GM12892 (cell line): ENCODE data around the gene CPSF3.

ENCODE experiments used
- POLR2A ChIP-seq: IDR thresholded peaks from 2 replicates; pipeline ENCODE4 v1.6.1; 2011; ENCODE audit warnings: low read depth, low read length, control low read depth
- POLR2AphosphoS5 ChIP-seq: IDR thresholded peaks from 2 replicates; pipeline ENCODE4 v1.6.1; 2011; ENCODE audit warnings: low read depth, low read length, control low read depth
- TAF1 ChIP-seq: IDR thresholded peaks from 2 replicates; pipeline ENCODE4 v1.6.1; 2011; ENCODE audit warnings: low read depth, mild to moderate bottlenecking, control low read depth, low read length, borderline replicate concordance

- TF ChIP-seq POLR2A, result no peak
- no peak for TF ChIP-seq POLR2AphosphoS5
- TF ChIP-seq TAF1, result no peak
Observed at GRCh38 chr2:9390151-9390850, 33.2 kb upstream of the CPSF3 start.
